Measurements from ENCODE around the gene LCA5.

Gene LCA5

DNA sequence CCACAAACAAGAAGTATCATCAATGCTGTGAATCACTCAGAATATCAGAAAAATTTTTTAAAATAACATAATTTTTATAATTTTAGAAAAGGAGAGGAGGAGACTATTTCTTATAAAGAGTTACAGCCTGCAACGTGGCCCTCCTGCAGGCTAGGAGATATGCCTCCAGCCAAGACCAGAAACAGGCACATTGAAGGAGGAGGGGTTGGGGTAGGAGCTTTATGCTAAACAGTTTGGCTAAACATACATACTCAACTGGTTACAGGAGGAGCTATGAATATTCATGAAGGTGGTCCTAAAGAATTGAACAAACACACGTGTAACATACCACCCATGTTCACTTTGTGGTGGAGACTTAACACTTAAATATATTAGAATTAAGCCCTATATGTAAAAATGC is 14.2 kb upstream of the LCA5 start:
- Histone ChIP-seq H3K36me3 (ENCODE audit: insufficient read depth, low read length) (no peaks in the 10 kb centered on the region), H3K79me2 (ENCODE audit: insufficient read depth, low read length) (no peaks in the 10 kb centered on the region), H3K4me3 (ENCODE audit: low read depth, low read length, poor library complexity, severe bottlenecking) (no peak overlapping the region), H3K27me3 (ENCODE audit: insufficient read depth, low read length) (no peaks in the 10 kb centered on the region), H3K27ac (ENCODE audit: low read depth, low read length, poor library complexity, severe bottlenecking) (no peak overlapping the region), H3K9ac (ENCODE audit: low read length) (no peak overlapping the region), H2AFZ (ENCODE audit: low read length) (no peak overlapping the region), H3K4me1 (ENCODE audit: insufficient read depth, low read length, severe bottlenecking) (no peaks in the 10 kb centered on the region), H3K4me2 (ENCODE audit: low read length) (no peak overlapping the region), H3K9me3 (ENCODE audit: low read length) (no peaks in the 10 kb centered on the region), H3F3A (ENCODE audit: insufficient read depth, low read length) (no peaks in the 10 kb centered on the region), H3K9me2 (ENCODE audit: low read depth, low read length) (no peaks in the 10 kb centered on the region), H4K20me1 (ENCODE audit: insufficient read depth, low read length) (no peaks in the 10 kb centered on the region)
- TF ChIP-seq, protein P1, sequence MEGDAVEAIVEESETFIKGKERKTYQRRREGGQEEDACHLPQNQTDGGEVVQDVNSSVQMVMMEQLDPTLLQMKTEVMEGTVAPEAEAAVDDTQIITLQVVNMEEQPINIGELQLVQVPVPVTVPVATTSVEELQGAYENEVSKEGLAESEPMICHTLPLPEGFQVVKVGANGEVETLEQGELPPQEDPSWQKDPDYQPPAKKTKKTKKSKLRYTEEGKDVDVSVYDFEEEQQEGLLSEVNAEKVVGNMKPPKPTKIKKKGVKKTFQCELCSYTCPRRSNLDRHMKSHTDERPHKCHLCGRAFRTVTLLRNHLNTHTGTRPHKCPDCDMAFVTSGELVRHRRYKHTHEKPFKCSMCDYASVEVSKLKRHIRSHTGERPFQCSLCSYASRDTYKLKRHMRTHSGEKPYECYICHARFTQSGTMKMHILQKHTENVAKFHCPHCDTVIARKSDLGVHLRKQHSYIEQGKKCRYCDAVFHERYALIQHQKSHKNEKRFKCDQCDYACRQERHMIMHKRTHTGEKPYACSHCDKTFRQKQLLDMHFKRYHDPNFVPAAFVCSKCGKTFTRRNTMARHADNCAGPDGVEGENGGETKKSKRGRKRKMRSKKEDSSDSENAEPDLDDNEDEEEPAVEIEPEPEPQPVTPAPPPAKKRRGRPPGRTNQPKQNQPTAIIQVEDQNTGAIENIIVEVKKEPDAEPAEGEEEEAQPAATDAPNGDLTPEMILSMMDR (IDR thresholded peaks at IDR 0.05; ENCODE audit: low read length) = no peak
- TF ChIP-seq EZH2 (IDR thresholded peaks at IDR 0.05; ENCODE audit: borderline replicate concordance, low read length) = no peak

DNA sequence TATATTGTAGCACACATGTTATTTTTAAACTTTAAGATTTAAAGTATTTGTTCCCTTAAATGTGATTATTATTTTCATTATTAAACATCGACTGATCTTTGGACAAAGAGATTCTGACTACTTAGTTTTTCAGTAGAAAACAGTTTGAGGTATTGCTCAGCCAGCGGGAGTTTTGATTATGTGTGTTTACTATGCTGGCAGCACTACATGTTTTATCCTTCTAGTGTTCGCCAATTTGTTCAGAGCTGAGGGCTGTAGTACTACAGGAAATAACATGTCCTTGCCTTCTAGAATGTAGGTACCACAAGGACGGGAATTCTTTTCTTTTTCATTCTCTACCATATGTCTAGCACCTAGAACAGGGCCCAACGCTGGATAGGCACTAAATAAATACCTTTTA is 11.1 kb upstream of the LCA5 start:
- no peak overlapping the region for H3K27ac ChIP-seq (ENCODE audit: low read depth, low read length, poor library complexity, severe bottlenecking)

DNA sequence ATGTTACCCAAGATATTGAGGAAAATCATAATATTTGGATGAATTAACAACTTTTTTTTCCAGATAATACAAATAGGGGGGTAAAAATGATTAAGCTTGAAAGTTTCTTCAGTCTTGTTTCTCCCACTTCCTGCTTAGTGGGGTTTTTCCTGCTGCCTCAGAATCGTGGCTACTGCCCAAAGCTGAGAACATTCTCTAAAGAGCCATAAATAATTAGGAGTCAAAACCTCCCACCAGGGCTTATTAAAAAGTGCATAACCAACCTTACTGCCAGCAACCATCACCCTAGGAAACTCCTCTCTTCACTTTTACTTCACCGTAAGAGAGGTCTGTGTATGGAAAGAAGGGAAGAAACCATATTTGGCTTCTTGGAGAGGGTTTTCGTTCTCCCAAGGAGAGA is 9.0 kb upstream of the LCA5 start:
- H3K4me2 ChIP-seq (ENCODE audit: low read length) = no peak overlapping the region
- no peaks in the 10 kb centered on the region for H3K9me3 ChIP-seq (ENCODE audit: low read length)
- no peak overlapping the region for H3K9ac ChIP-seq (ENCODE audit: low read length)
- no peaks in the 10 kb centered on the region for H3K36me3 ChIP-seq (ENCODE audit: insufficient read depth, low read length)
- H3K4me1 ChIP-seq (ENCODE audit: insufficient read depth, low read length, severe bottlenecking) = no peaks in the 10 kb centered on the region
- no peak overlapping the region for H3K4me3 ChIP-seq (ENCODE audit: low read depth, low read length, poor library complexity, severe bottlenecking)
- H3F3A ChIP-seq (ENCODE audit: insufficient read depth, low read length) = no peaks in the 10 kb centered on the region
- H3K79me2 ChIP-seq (ENCODE audit: insufficient read depth, low read length) = no peaks in the 10 kb centered on the region
- H3K27ac ChIP-seq (ENCODE audit: low read depth, low read length, poor library complexity, severe bottlenecking) = no peak overlapping the region
- no peaks in the 10 kb centered on the region for H4K20me1 ChIP-seq (ENCODE audit: insufficient read depth, low read length)
- no peak overlapping the region for H2AFZ ChIP-seq (ENCODE audit: low read length)
- no peaks in the 10 kb centered on the region for H3K27me3 ChIP-seq (ENCODE audit: insufficient read depth, low read length)
- no peaks in the 10 kb centered on the region for H3K9me2 ChIP-seq (ENCODE audit: low read depth, low read length)
- no peak for TF ChIP-seq EZH2 (IDR thresholded peaks at IDR 0.05; ENCODE audit: borderline replicate concordance, low read length)
- TF ChIP-seq, protein P1 (IDR thresholded peaks at IDR 0.05; ENCODE audit: low read length) = no peak

More for the DNA sequence above, 11.1 kb upstream of the LCA5 start:
- no peaks in the 10 kb centered on the region for H3K79me2 ChIP-seq (ENCODE audit: insufficient read depth, low read length)
- H2AFZ ChIP-seq (ENCODE audit: low read length) = no peak overlapping the region
- no peaks in the 10 kb centered on the region for H3K9me2 ChIP-seq (ENCODE audit: low read depth, low read length)
- H3K9ac ChIP-seq (ENCODE audit: low read length) = no peak overlapping the region
- no peaks in the 10 kb centered on the region for H3F3A ChIP-seq (ENCODE audit: insufficient read depth, low read length)
- H3K4me1 ChIP-seq (ENCODE audit: insufficient read depth, low read length, severe bottlenecking) = no peaks in the 10 kb centered on the region
- no peaks in the 10 kb centered on the region for H3K9me3 ChIP-seq (ENCODE audit: low read length)
- TF ChIP-seq EZH2 (IDR thresholded peaks at IDR 0.05; ENCODE audit: borderline replicate concordance, low read length) = no peak
- TF ChIP-seq, protein P1 (IDR thresholded peaks at IDR 0.05; ENCODE audit: low read length) = no peak
- H3K4me3 ChIP-seq (ENCODE audit: low read depth, low read length, poor library complexity, severe bottlenecking) = no peak overlapping the region
- H4K20me1 ChIP-seq (ENCODE audit: insufficient read depth, low read length) = no peaks in the 10 kb centered on the region
- no peaks in the 10 kb centered on the region for H3K27me3 ChIP-seq (ENCODE audit: insufficient read depth, low read length)
- no peaks in the 10 kb centered on the region for H3K36me3 ChIP-seq (ENCODE audit: insufficient read depth, low read length)
- H3K4me2 ChIP-seq (ENCODE audit: low read length) = no peak overlapping the region
